IPS-20b (cell line): ENCODE measurements around the gene HPCA.

Experiments used
- H3K27ac ChIP-seq: one replicate; pipeline ENCODE4 v1.5.1; 2013; ENCODE audit warnings: low read length
- H3K27me3 ChIP-seq: 2 replicates; pipeline ENCODE4 v1.6.1; 2013; ENCODE audit warnings: mild to moderate bottlenecking, low read length, inconsistent platforms; ENCODE audit not compliant: insufficient read depth
- H3K36me3 ChIP-seq: 2 replicates; pipeline ENCODE4 v1.6.1; 2013; ENCODE audit warnings: low read depth, mild to moderate bottlenecking, inconsistent platforms, low read length, moderate library complexity; ENCODE audit not compliant: insufficient read depth
- H3K4me1 ChIP-seq: 2 replicates; pipeline ENCODE4 v1.6.1; 2013; ENCODE audit warnings: mild to moderate bottlenecking, control low read depth, inconsistent platforms, low read length, moderate library complexity; ENCODE audit not compliant: insufficient read depth
- H3K4me3 ChIP-seq: 2 replicates; pipeline ENCODE4 v1.5.1; 2013; ENCODE audit warnings: mild to moderate bottlenecking, low read length, inconsistent platforms
- H3K9ac ChIP-seq: 2 replicates; pipeline ENCODE4 v1.6.1; 2013; ENCODE audit warnings: low read depth, mild to moderate bottlenecking, inconsistent platforms, low read length, moderate library complexity
- H3K9me3 ChIP-seq: 2 replicates; pipeline ENCODE4 v1.6.1; 2013; ENCODE audit warnings: mild to moderate bottlenecking, low read depth, low read length, inconsistent platforms; ENCODE audit not compliant: insufficient read depth

HPCA gene

GRCh38 chr1:32931760-32932159, 45.5 kb downstream of the HPCA start:
- Histone ChIP-seq H3K36me3 (peaks cover 14% of the 10 kb centered on the region), H3K9ac (no peak overlapping the region), H3K27ac (no peak overlapping the region), H3K9me3 (no peaks in the 10 kb centered on the region), H3K27me3 (peaks cover 30% of the 10 kb centered on the region), H3K4me3 (no peak overlapping the region), H3K4me1 (peaks cover 2% of the 10 kb centered on the region; the same call in 1 of the 2 replicates)

GRCh38 chr1:32933742-32934322, 47.5 kb downstream of the HPCA start:
- no peak overlapping the region for H3K9ac ChIP-seq
- H3K4me3 ChIP-seq, result no peak overlapping the region
- peaks cover 34% of the 10 kb centered on the region for H3K36me3 ChIP-seq
- H3K9me3 ChIP-seq, result no peaks in the 10 kb centered on the region
- peaks cover 10% of the 10 kb centered on the region for H3K27me3 ChIP-seq
- no peaks in the 10 kb centered on the region for H3K4me1 ChIP-seq
- H3K27ac ChIP-seq, result peak overlapping the region; percentile 22

GRCh38 chr1:32934535-32934934, 48.2 kb downstream of the HPCA start:
- Histone ChIP-seq H3K9ac (no peak overlapping the region), H3K27ac (no peak overlapping the region), H3K4me1 (no peaks in the 10 kb centered on the region), H3K4me3 (no peak overlapping the region), H3K36me3 (peaks cover 34% of the 10 kb centered on the region), H3K27me3 (0 out of 2 replicates have a peak, but pooled peaks cover 3% of the 10 kb centered on the region), H3K9me3 (no peaks in the 10 kb centered on the region)

GRCh38 chr1:32937061-32937460, 50.8 kb downstream of the HPCA start:
- Histone ChIP-seq H3K4me3 (no peak overlapping the region), H3K9me3 (no peaks in the 10 kb centered on the region), H3K9ac (no peak overlapping the region), H3K27ac (no peak overlapping the region), H3K36me3 (peaks cover 49% of the 10 kb centered on the region), H3K4me1 (no peaks in the 10 kb centered on the region), H3K27me3 (no peaks in the 10 kb centered on the region)

- Histone ChIP-seq H3K27ac (no peak overlapping the region), H3K4me3 (no peak overlapping the region), H3K4me1 (no peaks in the 10 kb centered on the region), H3K27me3 (no peaks in the 10 kb centered on the region), H3K9ac (no peak overlapping the region), H3K9me3 (no peaks in the 10 kb centered on the region), H3K36me3 (peaks cover 71% of the 10 kb centered on the region)
These were observed 53.5 kb downstream of the HPCA start for GRCh38 chr1:32939655-32940371.

GRCh38 chr1:32944180-32944579, 57.9 kb downstream of the HPCA start:
- Histone ChIP-seq H3K9me3 (no peaks in the 10 kb centered on the region), H3K9ac (no peak overlapping the region), H3K27ac (no peak overlapping the region), H3K4me3 (no peak overlapping the region), H3K27me3 (no peaks in the 10 kb centered on the region), H3K4me1 (no peaks in the 10 kb centered on the region), H3K36me3 (peaks cover 64% of the 10 kb centered on the region)
